HG03045 (cell line): ENCODE results near the gene ZNF561.
"Not testable (repeated sequence)": the region's sequence is repeated elsewhere in the genome, so short reads cannot be mapped to it uniquely, and the experiment has no call there.

Experiments
- ATAC-seq: cut with Tn5 transposase; IDR thresholded peaks from one replicate; pipeline ENCODE4 v1.9.1; 2021; ENCODE audit warnings: mild to moderate bottlenecking, moderate library complexity; ENCODE audit not compliant: unreplicated experiment

Gene ZNF561

DNA sequence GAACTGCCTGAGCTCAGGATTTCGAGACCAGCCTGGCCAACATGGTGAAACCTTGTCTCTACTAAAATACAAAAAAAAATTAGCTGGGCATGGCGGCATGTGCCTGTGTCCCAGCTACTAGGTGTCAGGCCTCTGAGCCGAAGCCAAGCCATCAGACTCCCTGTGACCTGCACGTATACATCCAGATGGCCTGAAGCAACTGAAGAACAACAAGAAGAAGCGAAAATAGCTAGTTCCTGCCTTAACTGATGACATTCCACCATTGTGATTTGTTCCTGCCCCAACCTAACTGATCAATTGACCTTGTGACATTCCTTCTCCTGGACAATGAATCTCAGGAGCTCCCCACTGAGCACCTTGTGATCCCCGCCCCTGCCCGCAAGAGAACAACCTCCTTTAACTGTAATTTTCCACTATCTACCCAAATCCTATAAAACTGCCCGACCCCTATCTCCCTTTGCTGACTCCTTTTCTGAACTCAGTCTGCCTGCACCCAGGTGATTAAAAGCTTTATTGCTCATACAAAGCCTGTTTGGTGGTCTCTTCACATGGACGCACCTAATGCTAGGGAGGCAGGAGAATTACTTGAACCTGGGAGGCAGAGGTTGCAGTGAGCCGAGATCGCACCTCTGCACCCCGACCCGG lies 38.8 kb downstream of the ZNF561 start:
- ATAC-seq: not testable (repeated sequence)

DNA sequence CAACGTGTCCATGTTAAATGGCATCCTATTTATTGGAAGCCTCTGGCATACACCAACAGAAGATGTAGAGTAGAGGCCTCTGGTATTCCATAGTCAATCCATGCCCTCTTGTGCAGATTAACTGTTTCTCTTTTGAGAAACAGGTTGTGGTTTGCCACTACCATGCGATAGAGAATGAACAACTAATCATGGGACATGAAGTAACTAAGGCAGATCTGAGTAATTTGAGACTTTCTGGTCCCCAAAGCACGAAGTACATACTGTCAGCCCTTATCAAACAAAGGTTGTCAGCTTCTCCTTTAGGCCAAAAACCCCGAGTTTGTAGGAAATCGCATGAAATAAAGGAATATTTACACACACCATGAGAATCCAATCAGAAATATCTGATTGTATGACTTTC lies 40.3 kb downstream of the ZNF561 start:
- ATAC-seq: no peak

DNA sequence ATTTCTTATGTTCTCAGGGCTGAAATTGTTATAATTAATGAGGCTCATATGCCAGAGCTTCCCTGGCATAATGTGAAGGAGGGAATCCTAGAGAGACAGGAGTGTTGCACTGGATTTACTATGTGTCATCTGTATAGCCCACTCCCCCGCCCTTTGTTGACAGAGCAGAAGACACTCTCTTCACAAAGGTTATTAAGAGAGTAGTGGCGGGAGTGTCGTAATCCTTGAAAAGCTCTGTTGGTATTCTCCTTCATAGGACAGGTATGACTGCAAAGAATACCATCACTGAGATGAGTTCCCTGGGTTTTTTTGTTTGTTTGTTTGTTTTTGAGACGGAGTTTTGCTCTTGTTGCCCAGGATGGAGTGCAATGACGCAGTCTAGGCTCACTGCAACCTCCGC lies 50.8 kb downstream of the ZNF561 start:
- no peak for ATAC-seq

DNA sequence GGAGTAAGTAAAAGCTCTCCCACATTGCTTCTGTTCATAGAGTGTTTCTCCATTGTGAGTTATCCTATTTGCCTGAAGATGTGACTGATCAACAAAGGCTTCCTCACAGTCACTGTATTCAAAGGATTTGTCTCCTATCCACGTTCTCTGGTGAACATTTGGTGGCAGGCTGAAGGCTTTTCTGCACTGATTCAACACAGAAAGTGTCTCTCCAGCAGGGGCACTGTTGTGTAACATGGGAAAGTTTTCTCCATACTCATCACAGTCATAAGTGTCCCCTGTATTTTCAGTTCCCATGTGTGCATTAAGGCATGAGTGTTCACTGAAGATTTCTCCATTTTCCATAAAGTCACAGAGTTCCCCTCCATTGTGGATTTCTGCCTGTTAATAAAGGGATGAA lies 54.3 kb downstream of the ZNF561 start:
- ATAC-seq: no peak

DNA sequence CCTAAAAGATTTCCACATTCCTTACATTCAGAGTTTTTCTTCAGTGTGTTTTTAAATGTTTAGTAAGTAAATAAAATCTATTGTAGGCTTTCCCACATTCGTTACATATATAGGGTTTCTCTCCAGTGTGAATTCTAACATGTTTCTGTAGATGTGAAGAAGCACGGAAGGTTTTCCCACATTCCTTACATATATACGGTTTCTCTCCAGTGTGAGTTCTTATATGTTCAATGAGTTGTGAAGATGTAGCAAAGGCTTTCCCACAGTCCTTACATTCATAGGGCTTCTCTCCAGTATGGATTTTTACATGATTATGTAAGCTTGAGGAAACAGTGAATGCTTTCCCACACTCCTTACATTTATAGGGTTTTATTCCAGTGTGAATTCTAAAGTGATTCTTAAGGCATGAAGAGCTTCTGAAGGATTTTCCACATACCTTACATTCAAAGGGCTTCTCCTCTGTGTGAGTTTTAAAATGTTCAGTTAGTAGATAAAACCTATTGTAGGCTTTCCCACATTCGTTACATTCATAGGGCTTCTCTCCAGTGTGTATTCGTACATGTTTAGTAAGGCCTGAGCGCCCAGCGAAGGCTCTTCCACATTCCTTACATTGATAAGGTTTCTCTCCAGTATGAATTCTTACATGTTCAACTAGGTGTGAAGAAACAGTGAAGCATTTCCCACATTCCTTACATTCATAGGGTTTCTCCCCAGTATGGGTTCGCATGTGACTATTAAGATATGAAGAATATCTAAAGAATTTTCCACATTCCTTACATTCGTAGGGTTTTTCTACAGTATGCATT lies 54.9 kb downstream of the ZNF561 start:
- ATAC-seq: no peak
